NT2/D1 (cell line): ENCODE data around the gene SNED1.

Source experiments
- YY1 ChIP-seq: IDR thresholded peaks from 2 replicates; pipeline ENCODE4 v1.6.1; 2011; ENCODE audit not compliant: insufficient read length, insufficient read depth
- ZNF274 ChIP-seq: IDR thresholded peaks from 2 replicates; pipeline ENCODE4 v1.6.1; 2011; ENCODE audit warnings: mild to moderate bottlenecking, low read depth, low read length

DNA sequence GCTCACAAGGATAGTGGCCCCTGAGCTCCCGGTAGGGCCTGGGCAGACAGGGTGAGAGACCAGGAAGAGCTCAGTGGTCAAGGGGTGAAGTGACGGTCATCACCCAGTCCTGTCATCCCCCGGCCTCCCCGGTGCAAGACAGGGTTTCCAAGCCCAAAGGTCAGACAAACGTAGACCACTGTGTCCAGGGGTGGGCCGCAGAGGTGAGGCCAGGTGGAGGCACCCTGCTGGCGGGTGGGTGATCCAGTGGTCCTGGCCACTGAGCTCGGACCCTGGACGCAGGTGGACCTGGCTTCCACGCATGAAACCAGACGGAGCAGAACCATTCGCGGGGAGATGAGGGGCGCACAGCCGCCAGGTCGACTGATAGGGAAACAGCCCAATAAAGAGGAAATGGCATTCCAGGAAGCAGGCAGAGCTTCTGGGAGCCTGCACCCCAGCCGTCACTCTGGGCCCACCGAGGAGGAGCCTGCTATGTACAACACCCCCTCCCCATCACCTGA, 14.4 kb upstream of the SNED1 start:
- no peak for TF ChIP-seq YY1
- TF ChIP-seq ZNF274 = no peak
